SKM-1 (cell line): ENCODE results near the gene BCORL1.
A peak's percentile ranks its signal among the peaks of the same experiment; 100 is the strongest.

ENCODE experiments used
- DNase-seq: peaks from one replicate; lab custom pipeline; 2025; ENCODE audit not compliant: unreplicated experiment; lab: John Stamatoyannopoulos, UW

The BCORL1 gene

GRCh38 chrX:130012683-130013082 lies 30.2 kb downstream of the BCORL1 start:
- DNase-seq: no peak

GRCh38 chrX:130013661-130014060 lies 31.2 kb downstream of the BCORL1 start:
- no peak for DNase-seq

GRCh38 chrX:130014356-130014755 lies 31.9 kb downstream of the BCORL1 start:
- no peak for DNase-seq

DNA sequence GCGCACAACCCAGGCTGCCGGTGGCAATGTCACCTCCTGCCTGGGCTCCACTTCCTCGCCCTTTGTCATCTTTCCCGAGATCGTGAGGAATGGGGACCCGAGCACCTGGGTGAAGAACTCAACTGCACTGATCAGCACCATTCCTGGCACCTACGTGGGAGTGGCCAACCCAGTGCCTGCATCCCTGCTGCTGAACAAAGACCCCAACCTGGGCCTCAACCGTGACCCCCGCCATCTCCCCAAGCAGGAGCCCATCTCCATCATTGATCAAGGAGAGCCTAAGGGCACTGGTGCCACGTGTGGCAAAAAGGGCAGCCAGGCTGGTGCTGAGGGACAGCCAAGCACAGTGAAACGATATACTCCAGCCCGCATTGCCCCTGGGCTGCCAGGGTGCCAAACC lies 32.3 kb downstream of the BCORL1 start:
- DNase-seq: no peak

- DNase-seq: no peak
These were observed 32.7 kb downstream of the BCORL1 start for GRCh38 chrX:130015181-130015580.

DNA sequence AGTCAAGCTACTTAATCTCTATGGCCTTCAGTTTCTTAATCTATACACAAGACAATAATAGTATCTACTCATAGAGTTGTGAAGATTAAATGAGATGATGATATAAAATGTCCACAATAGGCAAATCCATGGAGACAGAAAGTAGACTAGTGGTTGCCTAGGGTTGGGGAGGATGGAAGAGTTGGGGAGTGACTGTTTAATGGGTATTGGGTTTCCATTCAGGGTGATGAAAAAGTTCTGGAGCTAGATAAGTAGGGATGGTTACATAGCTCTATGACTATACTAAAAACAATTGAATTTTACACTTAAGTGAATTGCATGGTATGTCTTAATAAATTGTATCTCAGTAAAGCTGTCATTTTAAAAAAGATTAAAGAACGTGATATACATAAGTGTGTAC lies 35.7 kb downstream of the BCORL1 start:
- no peak for DNase-seq

- no peak for DNase-seq
These were observed 38.4 kb downstream of the BCORL1 start for GRCh38 chrX:130020661-130021324.

- DNase-seq: peak; percentile 59
These were observed 41.7 kb downstream of the BCORL1 start for GRCh38 chrX:130024127-130024526.

DNA sequence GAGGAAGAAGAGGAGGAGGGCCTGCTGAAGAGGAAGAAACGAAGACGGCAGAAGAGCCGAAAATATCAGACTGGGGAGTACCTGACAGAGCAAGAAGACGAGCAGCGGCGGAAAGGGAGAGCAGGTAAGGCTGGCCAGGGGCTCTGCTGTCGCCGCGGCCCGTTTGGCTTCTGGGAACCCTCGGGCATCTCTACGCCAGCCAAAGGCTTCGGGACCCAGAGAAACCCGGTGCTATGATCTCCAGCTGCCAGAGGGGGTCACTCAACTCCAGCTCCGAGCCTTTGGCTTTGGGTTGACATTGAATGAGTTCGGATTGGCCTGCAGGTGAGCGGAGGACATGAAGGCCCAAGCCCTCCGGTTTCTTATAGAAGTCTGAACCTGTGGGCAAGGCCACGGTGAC lies 42.8 kb downstream of the BCORL1 start:
- no peak for DNase-seq

DNA sequence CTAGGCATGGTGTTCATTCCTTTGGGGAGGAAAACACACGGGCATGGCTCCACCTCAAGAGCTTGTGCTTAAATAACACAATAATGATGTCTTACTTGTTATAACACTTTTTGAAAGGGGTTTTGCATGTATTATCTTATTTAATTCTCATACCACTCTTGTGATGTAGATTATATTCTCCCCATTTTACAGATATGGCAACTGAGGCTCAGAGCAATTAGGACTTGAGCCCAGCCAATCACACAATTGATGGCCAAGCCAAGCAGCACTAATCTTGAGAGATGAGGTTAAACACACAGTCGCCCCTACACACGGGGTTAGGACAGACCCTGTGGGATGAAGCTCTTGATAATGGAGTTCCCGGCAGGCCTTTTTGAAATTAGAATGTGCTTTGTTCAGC lies 45.1 kb downstream of the BCORL1 start:
- no peak for DNase-seq

GRCh38 chrX:130028196-130028595 lies 45.8 kb downstream of the BCORL1 start:
- DNase-seq: no peak

- no peak for DNase-seq
These were observed 48.4 kb downstream of the BCORL1 start for GRCh38 chrX:130030826-130031225.

GRCh38 chrX:130032552-130032951 lies 50.1 kb downstream of the BCORL1 start:
- no peak for DNase-seq

DNA sequence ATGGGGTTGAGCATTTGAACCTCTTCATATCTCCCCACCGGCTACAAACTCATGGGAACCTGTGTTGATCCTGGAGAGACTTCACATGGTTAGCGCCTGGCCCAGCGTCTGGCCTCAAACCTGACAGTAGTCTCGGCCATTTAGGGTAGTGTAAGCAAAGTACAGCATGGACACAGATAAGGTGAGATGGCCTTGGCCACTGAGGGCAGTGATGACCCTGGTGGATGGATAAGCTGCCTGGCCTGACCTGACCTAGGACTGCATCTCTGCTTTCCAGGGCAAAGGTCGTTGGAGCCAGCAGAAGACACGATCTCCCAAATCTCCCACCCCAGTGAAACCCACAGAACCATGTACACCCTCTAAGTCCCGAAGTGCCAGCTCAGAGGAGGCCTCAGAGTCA lies 51.7 kb downstream of the BCORL1 start:
- DNase-seq: no peak

DNA sequence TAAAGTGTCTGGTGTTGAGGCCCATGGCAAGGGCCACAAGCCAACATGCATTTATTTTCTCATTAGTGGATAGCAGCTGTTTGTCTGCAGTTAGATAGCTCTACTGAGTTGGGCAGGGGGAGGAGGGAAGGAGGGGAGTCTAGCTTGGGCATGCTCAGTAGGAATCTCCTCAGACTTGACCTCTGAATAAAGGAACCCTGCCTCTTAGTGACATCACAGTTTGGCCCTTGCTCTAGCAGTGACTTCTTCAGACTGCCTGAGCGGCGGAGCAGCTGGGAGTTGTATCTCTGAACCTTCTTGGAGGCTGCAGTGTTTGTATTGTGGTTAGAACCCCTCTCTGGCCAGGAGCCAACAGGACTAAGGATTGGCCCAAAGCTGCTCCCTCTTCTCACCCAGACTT lies 57.4 kb downstream of the BCORL1 start:
- DNase-seq: no peak

- no peak for DNase-seq
These were observed 65.0 kb downstream of the BCORL1 start for GRCh38 chrX:130047416-130047815.

DNA sequence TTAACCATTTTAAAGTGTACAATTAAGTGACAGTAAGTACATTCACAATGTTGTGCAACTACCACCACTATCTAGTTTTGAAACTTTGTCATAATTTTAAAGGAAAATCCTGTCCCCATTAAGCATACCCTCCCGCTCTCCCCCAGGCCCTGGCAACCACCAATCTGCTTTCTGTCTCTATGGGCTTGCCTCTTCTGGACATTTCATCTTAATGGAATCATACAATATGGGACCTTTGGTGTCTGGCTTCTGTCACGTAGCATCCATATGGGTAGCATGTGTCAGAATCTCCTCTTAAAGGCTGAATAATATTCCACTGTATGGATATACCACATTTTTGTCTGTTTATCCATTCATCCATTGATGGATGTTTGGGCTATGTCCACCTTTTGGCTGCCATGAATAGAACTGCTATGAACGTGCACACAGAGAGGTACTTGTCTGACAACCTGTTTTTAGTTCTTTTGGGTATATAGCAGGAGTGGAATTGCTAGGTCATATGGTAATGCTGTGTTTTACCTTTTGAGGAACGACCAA lies 66.3 kb downstream of the BCORL1 start:
- DNase-seq: no peak

GRCh38 chrX:130049821-130050220 lies 67.4 kb downstream of the BCORL1 start:
- no peak for DNase-seq

GRCh38 chrX:130051176-130051845 lies 68.9 kb downstream of the BCORL1 start:
- no peak for DNase-seq

DNA sequence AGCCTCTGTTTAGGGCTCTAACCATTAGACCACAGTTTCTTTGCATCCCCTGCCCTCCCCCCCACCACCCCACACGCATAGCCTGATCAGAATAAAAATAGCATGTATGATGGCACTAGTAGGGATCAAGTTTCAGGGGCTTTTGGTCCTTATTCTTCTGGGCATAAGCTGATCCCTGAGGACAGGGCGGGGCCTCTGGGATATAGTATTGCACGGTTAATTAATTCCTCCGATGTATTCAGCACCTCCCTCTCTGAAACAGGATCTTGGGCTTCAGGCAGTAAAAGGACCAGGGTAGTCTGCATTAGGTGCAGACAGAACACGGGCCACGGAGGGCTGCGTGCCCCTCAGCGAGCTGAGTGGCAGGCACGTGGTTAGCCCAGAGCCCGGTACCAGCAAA lies 70.8 kb downstream of the BCORL1 start:
- no peak for DNase-seq

DNA sequence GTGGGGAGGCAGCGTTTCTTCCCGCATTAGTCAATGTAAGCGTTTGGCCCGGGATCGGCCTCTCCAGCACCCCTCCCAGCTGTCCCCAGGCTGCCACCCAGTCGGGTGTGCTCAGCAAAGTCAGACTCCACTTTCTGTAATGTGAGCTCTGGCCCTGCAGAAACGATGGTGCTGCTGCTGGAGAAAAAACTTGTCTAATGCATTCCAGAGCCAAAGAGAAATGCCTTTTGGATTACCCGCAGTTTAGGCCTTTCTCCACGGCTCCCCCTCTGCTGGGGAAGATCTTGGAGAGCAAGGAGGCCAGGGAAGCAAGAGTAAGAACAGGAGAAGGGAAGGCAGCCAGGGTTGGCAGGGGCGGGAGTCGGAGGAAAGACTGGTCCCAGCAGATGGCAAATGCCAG lies 72.7 kb downstream of the BCORL1 start:
- no peak for DNase-seq

GRCh38 chrX:130055899-130056298 lies 73.5 kb downstream of the BCORL1 start:
- no peak for DNase-seq

DNA sequence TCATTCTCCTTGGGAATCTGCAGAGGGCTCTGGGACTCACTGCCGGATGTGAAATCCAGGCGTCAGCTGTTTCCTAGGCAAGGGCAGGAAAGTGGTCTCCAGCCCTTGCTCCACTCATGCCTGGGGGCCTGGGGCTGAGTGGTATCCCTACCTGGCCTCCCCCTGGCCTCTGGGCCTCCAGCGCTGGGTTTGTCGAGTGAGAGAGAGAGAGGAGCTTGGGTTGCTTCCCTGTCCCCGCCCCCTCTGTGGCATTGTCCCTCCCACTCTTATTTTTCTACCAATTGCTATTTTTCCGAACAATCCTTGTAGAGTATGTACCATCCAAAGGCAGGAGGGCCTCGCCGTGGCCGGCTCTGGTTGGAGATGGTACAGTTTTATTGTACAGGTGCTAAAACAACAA lies 74.8 kb downstream of the BCORL1 start:
- DNase-seq: no peak
